Smooth muscle cell (in vitro differentiated cells): ENCODE measurements around the gene TLE4. TPM values are rescaled to one million over a fixed set of nuclear protein-coding genes. Genes with fewer than 3 reads are reported as not detected.

Experiments
- DNase-seq: peaks from one replicate; lab custom pipeline; 2025; ENCODE audit not compliant: unreplicated experiment; lab: John Stamatoyannopoulos, UW
- H2AFZ ChIP-seq: fragments of 200-600 bp; sonication (generic); 2 replicates; pipeline ENCODE4 v1.6.0; 2016; ENCODE audit warnings: antibody characterized with exemption, low read depth, mild to moderate bottlenecking
- H3F3A ChIP-seq: fragments of 200-600 bp; sonication (generic); 2 replicates; pipeline ENCODE4 v1.6.0; 2017; ENCODE audit warnings: antibody characterized with exemption, low read depth
- H3K27ac ChIP-seq: fragments of 200-600 bp; sonication (generic); 2 replicates; pipeline ENCODE4 v1.5.1; 2016; ENCODE audit warnings: low read depth, mild to moderate bottlenecking
- H3K27me3 ChIP-seq: fragments of 200-600 bp; sonication (generic); 2 replicates; pipeline ENCODE4 v1.6.1; 2016; ENCODE audit warnings: low read depth, mild to moderate bottlenecking
- H3K36me3 ChIP-seq: fragments of 200-600 bp; sonication (generic); 2 replicates; pipeline ENCODE4 v1.5.1; 2016; ENCODE audit warnings: low read depth
- H3K4me1 ChIP-seq: fragments of 200-600 bp; sonication (generic); 2 replicates; pipeline ENCODE4 v1.5.1; 2016; ENCODE audit warnings: low read depth
- H3K4me2 ChIP-seq: fragments of 200-600 bp; sonication (generic); 2 replicates; pipeline ENCODE4 v1.6.0; 2016; ENCODE audit warnings: mild to moderate bottlenecking
- H3K4me3 ChIP-seq: fragments of 200-600 bp; sonication (generic); 2 replicates; pipeline ENCODE4 v1.5.1; 2016; ENCODE audit warnings: mild to moderate bottlenecking
- H3K79me2 ChIP-seq: fragments of 200-600 bp; sonication (generic); 2 replicates; pipeline ENCODE4 v1.6.0; 2016; ENCODE audit warnings: low read depth, mild to moderate bottlenecking
- H3K9ac ChIP-seq: fragments of 200-600 bp; sonication (generic); 2 replicates; pipeline ENCODE4 v1.6.0; 2016; ENCODE audit warnings: low read depth
- H3K9me3 ChIP-seq: fragments of 200-600 bp; sonication (generic); replicated peaks from 2 replicates; pipeline ENCODE4 v1.5.1; 2016; ENCODE audit warnings: low read depth
- H4K20me1 ChIP-seq: fragments of 200-600 bp; sonication (generic); 2 replicates; pipeline ENCODE4 v1.6.0; 2016; ENCODE audit warnings: low read depth
- WGBS: methylation state at CpG from one replicate; pipeline ENCODE4 v1.1.7; 2016; ENCODE audit warnings: low lambda C conversion rate; 5-methylcytosine and 5-hydroxymethylcytosine counted together
- polyA plus RNA-seq: library from polyadenylated mRNA; unstranded; fragments of >200 nt; fragmentation: Nextera tagmentation; extraction: Ambion mirVana; gene quantifications from 2 replicates; pipeline ENCODE4 v1.2.1, GENCODE V29; 2016
- total RNA-seq: library from RNA; depleted of rRNA; stranded (reverse); fragments of >200 nt; gene quantifications from 2 replicates; pipeline ENCODE4 v1.2.3, GENCODE V29; 2014
- TF ChIP-seq, protein P1 (sequence below): fragments of 200-600 bp; sonication (generic); IDR thresholded peaks from 2 replicates; pipeline ENCODE4 v1.5.1; 2017; ENCODE audit warnings: borderline replicate concordance, mild to moderate bottlenecking, antibody characterized with exemption; ENCODE audit not compliant: insufficient read depth, poor library complexity, severe bottlenecking

TLE4 gene
- total and polyA plus RNA-seq, 2 experiments from 2014 or later, result 31.6 to 74.3 TPM

DNA sequence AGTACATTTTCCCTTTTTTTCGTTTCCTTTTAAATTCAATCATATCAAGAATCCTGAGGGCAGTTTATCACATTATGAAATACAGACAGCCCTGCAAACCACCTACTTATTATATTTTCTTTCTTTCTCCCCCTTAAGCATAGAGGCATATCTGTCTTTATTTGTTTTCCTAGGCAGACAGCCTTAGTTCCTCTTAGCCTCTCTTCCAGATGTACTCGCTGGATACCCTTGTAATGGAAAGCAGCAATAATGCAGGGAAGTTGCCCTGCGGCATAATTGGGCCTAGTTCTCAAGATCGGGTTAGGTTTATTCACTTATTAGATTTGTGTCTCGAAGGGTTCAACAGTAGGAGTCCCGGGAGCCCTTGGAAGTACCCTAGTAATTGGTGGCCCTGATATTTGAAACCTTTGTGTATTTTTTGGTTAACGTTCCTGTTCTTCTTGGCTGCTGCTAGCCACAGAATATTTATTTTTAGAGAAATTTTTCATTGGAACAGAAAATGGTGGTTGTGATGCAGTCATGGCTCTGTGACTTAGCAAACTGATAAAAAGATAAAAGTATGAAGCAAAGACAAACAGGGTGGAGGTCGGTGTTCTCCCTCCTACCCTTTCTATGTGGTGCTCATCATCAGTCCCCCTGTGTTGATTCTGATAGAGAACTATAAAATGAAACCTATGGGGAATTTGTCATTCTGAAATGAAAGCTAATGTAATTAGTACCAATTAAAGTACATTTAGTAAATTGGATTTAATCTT, 6.4 kb downstream of the TLE4 start:
- DNase-seq, result no peak
- no peak overlapping the region for H2AFZ ChIP-seq
- H3K27me3 ChIP-seq, result no peaks in the 10 kb centered on the region
- H3K36me3 ChIP-seq, result no peaks in the 10 kb centered on the region
- peaks cover 100% of the 10 kb centered on the region for H4K20me1 ChIP-seq
- no peak overlapping the region for H3K4me3 ChIP-seq
- peaks cover 16% of the 10 kb centered on the region for H3F3A ChIP-seq
- 87% methylated on average over 8 of the region's 8 CpGs for WGBS
- H3K4me2 ChIP-seq, result peak overlapping the region; percentile 9
- H3K9me3 ChIP-seq, result no peaks in the 10 kb centered on the region
- TF ChIP-seq, protein P1, sequence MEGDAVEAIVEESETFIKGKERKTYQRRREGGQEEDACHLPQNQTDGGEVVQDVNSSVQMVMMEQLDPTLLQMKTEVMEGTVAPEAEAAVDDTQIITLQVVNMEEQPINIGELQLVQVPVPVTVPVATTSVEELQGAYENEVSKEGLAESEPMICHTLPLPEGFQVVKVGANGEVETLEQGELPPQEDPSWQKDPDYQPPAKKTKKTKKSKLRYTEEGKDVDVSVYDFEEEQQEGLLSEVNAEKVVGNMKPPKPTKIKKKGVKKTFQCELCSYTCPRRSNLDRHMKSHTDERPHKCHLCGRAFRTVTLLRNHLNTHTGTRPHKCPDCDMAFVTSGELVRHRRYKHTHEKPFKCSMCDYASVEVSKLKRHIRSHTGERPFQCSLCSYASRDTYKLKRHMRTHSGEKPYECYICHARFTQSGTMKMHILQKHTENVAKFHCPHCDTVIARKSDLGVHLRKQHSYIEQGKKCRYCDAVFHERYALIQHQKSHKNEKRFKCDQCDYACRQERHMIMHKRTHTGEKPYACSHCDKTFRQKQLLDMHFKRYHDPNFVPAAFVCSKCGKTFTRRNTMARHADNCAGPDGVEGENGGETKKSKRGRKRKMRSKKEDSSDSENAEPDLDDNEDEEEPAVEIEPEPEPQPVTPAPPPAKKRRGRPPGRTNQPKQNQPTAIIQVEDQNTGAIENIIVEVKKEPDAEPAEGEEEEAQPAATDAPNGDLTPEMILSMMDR, result no peak
- peaks cover 81% of the 10 kb centered on the region for H3K79me2 ChIP-seq
- no peak overlapping the region for H3K9ac ChIP-seq
- no peak overlapping the region for H3K27ac ChIP-seq
- peaks cover 73% of the 10 kb centered on the region for H3K4me1 ChIP-seq

DNA sequence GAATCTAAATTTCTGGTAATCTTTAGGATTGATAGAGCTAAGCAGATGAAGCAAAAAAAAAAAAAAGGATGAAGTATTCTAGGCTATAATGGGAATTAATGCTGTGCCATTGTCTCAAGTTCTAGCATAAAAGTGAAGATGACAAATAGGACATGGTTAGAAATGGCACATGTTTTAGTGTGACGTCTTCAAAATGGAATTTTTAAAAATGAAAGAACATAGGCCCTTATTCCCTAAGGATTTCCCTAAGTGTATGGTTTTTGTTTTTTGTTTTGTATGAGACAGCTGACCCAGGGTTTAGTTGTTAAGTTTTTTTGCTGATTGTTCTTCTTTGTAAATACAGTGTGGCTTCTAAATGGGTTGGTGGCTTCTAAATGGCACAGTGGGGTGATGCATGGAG, 7.1 kb downstream of the TLE4 start:
- Histone ChIP-seq H3K36me3 (no peaks in the 10 kb centered on the region), H2AFZ (no peak overlapping the region), H3K27ac (no peak overlapping the region), H3K4me1 (peaks cover 80% of the 10 kb centered on the region), H3K9ac (no peak overlapping the region), H3K79me2 (peaks cover 81% of the 10 kb centered on the region), H4K20me1 (peaks cover 100% of the 10 kb centered on the region), H3K4me3 (no peak overlapping the region), H3F3A (peaks cover 16% of the 10 kb centered on the region), H3K9me3 (no peaks in the 10 kb centered on the region), H3K27me3 (no peaks in the 10 kb centered on the region), H3K4me2 (no peak overlapping the region)
- DNase-seq, result no peak
- TF ChIP-seq, protein P1, result no peak
- WGBS, result 94% methylated on average over 1 of the region's 1 CpG

DNA sequence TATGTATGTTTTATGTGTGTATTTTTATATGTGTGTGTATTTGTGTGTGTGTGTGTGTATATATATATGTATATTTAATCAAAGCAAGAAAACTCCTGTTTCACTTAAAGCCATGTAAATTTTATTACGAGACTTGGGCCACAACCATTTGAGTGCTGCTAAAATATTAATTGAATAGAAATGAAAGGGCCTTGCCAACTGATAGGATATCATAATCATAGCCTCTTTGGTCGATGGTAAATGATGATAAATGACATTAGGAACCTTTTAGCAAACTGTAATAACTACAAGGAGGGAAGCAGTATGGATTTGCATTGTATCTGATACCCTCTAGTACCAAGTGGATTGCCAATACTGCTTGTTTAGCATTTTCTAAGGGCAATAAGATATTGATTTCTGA, 7.9 kb downstream of the TLE4 start:
- Histone ChIP-seq H2AFZ (no peak overlapping the region), H3K4me2 (no peak overlapping the region), H3K36me3 (no peaks in the 10 kb centered on the region), H3K9ac (no peak overlapping the region), H3K79me2 (peaks cover 78% of the 10 kb centered on the region), H4K20me1 (peaks cover 100% of the 10 kb centered on the region), H3F3A (peaks cover 16% of the 10 kb centered on the region), H3K27me3 (no peaks in the 10 kb centered on the region), H3K4me1 (peaks cover 77% of the 10 kb centered on the region), H3K9me3 (no peaks in the 10 kb centered on the region), H3K4me3 (no peak overlapping the region), H3K27ac (no peak overlapping the region)
- DNase-seq, result no peak
- WGBS, result 98% methylated on average over 2 of the region's 2 CpGs
- TF ChIP-seq, protein P1, result no peak

GRCh38 chr9:79580055-79580454, 8.3 kb downstream of the TLE4 start:
- Histone ChIP-seq H3K9me3 (no peaks in the 10 kb centered on the region), H3K9ac (no peak overlapping the region), H3F3A (peaks cover 16% of the 10 kb centered on the region), H3K4me3 (no peak overlapping the region), H3K4me1 (peaks cover 73% of the 10 kb centered on the region), H3K36me3 (no peaks in the 10 kb centered on the region), H3K27me3 (no peaks in the 10 kb centered on the region), H3K27ac (no peak overlapping the region), H2AFZ (no peak overlapping the region), H3K4me2 (no peak overlapping the region), H4K20me1 (peaks cover 100% of the 10 kb centered on the region), H3K79me2 (peaks cover 78% of the 10 kb centered on the region)
- no peak for DNase-seq
- TF ChIP-seq, protein P1, result no peak
- WGBS, result 88% methylated on average over 7 of the region's 7 CpGs
